GM12801 (cell line): ENCODE measurements around the gene CCR8.

ENCODE experiments used
- CTCF ChIP-seq: IDR thresholded peaks from one replicate; pipeline ENCODE4 v1.5.1; 2011; ENCODE audit warnings: control low read depth; ENCODE audit not compliant: insufficient read length; ENCODE audit errors: extremely low read depth

Gene CCR8

GRCh38 chr3:39286771-39287170 is 42.7 kb upstream of the CCR8 start:
- no peak for TF ChIP-seq CTCF

GRCh38 chr3:39287216-39288164 is 42.0 kb upstream of the CCR8 start:
- no peak for TF ChIP-seq CTCF

GRCh38 chr3:39288300-39288808 is 41.2 kb upstream of the CCR8 start:
- peak; percentile 70 for TF ChIP-seq CTCF

- no peak for TF ChIP-seq CTCF
Measured at GRCh38 chr3:39289107-39289506, 40.4 kb upstream of the CCR8 start.

GRCh38 chr3:39290255-39290654 is 39.3 kb upstream of the CCR8 start:
- TF ChIP-seq CTCF: no peak

- no peak for TF ChIP-seq CTCF
Measured at GRCh38 chr3:39291903-39292329, 37.6 kb upstream of the CCR8 start.

- no peak for TF ChIP-seq CTCF
Measured at GRCh38 chr3:39292961-39293360, 36.5 kb upstream of the CCR8 start.
